Omental fat pad (tissue), 4 donors: ENCODE measurements around the gene SLC35D2. TPM values are rescaled to one million over a fixed set of nuclear protein-coding genes. Genes with fewer than 3 reads are reported as not detected.
"Not testable (repeated sequence)": the region's sequence is repeated elsewhere in the genome, so short reads cannot be mapped to it uniquely, and the experiment has no call there.

Source experiments
- ATAC-seq: fragments of 150-250 bp; one replicate; pipeline ENCODE4 v1.9.1; 2016; ENCODE audit warnings: mild to moderate bottlenecking, moderate library complexity; ENCODE audit not compliant: low FRiP score
- DNase-seq: peaks from one replicate; pipeline ENCODE4 v3.0.0-alpha.2; 2019; ENCODE audit warnings: low spot score
- total RNA-seq, 4 donors: library from RNA; depleted of rRNA; stranded (reverse); fragments of >200 nt; gene quantifications; one replicate each; pipeline ENCODE4 v1.1.0, GENCODE V29; 2016
- TF ChIP-seq, protein P1 (sequence below), 3 donors: fragments of 450-650 bp; IDR thresholded peaks; one replicate each; pipeline ENCODE4 v1.5.1; 2016 to 2017; ENCODE audit warnings: antibody characterized with exemption in 3 of 3, mild to moderate bottlenecking in 3 of 3, moderate library complexity in 2 of 3

SLC35D2 gene
- total RNA-seq, 4 donors from 2014 or later = 13.8 to 18.4 (median 15.7) TPM

- DNase-seq = no peak
- ATAC-seq = no peak
Measured at GRCh38 chr9:96376891-96377874, 6.3 kb downstream of the SLC35D2 start.

GRCh38 chr9:96375507-96375906, 8.0 kb downstream of the SLC35D2 start:
- not testable (repeated sequence) for DNase-seq, ATAC-seq

More at GRCh38 chr9:96376891-96377874, 6.3 kb downstream of the SLC35D2 start:
- TF ChIP-seq, protein P1, sequence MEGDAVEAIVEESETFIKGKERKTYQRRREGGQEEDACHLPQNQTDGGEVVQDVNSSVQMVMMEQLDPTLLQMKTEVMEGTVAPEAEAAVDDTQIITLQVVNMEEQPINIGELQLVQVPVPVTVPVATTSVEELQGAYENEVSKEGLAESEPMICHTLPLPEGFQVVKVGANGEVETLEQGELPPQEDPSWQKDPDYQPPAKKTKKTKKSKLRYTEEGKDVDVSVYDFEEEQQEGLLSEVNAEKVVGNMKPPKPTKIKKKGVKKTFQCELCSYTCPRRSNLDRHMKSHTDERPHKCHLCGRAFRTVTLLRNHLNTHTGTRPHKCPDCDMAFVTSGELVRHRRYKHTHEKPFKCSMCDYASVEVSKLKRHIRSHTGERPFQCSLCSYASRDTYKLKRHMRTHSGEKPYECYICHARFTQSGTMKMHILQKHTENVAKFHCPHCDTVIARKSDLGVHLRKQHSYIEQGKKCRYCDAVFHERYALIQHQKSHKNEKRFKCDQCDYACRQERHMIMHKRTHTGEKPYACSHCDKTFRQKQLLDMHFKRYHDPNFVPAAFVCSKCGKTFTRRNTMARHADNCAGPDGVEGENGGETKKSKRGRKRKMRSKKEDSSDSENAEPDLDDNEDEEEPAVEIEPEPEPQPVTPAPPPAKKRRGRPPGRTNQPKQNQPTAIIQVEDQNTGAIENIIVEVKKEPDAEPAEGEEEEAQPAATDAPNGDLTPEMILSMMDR (IDR thresholded peaks at IDR 0.05) = no peak

GRCh38 chr9:96367943-96368342, 15.6 kb downstream of the SLC35D2 start:
- TF ChIP-seq, protein P1 (IDR thresholded peaks at IDR 0.05) = no peak
- no peak for DNase-seq
- no peak for ATAC-seq

GRCh38 chr9:96363175-96363967, 20.1 kb downstream of the SLC35D2 start:
- TF ChIP-seq, protein P1 (IDR thresholded peaks at IDR 0.05) = no peak
- ATAC-seq = no peak
- DNase-seq = no peak

DNA sequence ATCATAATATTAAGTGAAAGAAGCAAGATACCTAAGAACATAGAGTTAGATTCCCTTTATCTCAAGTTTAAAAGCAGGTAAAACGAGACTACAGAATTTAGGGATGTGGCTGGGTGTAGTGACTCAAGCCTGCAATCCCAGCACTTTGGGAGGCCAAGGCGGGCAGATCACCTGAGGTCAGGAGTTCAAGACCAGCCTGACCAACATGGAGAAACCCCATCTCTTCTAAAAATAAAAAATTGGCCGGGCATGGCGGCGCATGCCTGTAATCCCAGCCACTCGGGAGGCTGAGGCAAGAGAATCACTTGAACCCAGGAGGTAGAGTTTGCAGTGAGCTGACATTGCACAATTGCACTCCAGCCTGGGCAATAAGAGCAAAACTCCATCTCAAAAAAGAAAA, 21.4 kb downstream of the SLC35D2 start:
- not testable (repeated sequence) for ATAC-seq, DNase-seq

DNA sequence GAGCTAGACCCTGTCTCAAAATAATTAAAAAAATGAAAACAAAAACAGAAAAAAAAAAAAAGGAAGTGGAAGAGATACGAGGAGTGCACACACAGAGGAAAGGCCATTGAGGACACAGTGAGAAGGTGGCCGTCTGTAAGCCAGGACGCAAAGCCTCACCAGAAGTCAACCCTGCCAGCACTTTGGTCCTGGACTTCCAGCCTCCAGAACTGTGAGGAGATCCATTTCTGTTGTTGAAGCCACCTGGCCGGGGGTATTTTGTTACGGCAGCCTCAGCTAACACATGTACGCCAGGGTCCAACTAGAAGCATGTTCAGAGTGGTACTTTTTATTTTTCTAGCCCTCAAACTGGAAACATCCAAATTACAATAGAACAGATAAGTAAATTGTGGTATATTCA, 21.8 kb downstream of the SLC35D2 start:
- TF ChIP-seq, protein P1 (IDR thresholded peaks at IDR 0.05) = no peak
- ATAC-seq = no peak
- no peak for DNase-seq

DNA sequence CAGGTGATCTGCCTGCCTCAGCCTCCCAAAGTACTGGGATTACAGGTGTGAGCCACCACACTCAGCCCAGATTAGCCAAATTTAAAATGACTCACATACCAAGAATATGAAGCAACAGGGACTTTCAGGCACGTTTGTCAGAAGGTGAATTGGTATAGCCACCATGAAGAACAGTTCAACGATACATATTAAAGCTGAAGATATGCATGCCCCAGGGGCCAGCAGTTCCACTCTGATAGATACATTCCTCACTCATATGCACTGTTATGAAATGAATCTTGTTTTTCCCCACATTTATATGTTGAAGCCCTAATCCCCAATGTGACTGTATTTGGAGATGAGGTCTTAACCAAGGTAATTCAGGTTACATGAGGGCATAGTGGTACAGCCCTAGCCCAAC, 22.5 kb downstream of the SLC35D2 start:
- TF ChIP-seq, protein P1 (IDR thresholded peaks at IDR 0.05) = no peak
- DNase-seq (no peak), ATAC-seq (no peak)

DNA sequence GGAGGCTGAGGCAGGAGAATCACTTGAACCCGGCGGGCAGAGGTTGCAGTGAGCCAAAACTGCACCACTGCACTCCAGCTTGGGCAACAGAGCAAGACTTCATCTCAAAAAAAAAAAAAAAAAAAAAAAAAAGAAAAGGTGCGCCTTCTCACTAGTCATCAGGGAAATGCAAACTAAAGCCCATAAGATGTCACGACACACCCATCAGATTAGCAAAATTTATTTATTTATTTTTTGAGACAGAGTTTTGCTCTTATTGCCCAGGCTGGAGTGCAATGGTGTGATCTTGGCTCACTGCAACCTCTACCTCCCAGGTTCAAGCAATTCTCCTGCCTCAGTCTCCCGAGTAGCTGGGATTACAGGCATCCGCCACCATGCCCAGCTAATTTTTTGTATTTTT, 23.0 kb downstream of the SLC35D2 start:
- not testable (repeated sequence) for DNase-seq, ATAC-seq
